Panc1 (cell line): ENCODE measurements around the gene ACSBG1.

Experiments used
- CTCF ChIP-seq: fragments of 450-650 bp; IDR thresholded peaks from 2 replicates; pipeline ENCODE4 v1.5.1; 2017; ENCODE audit warnings: mild to moderate bottlenecking
- POLR2AphosphoS5 ChIP-seq: IDR thresholded peaks from 2 replicates; pipeline ENCODE4 v1.6.1; 2012; ENCODE audit warnings: mild to moderate bottlenecking, low read depth, low read length, moderate library complexity
- SIN3A ChIP-seq: IDR thresholded peaks from 2 replicates; pipeline ENCODE4 v1.6.1; 2012; ENCODE audit warnings: low read depth, mild to moderate bottlenecking, low read length, moderate library complexity, borderline replicate concordance; ENCODE audit not compliant: insufficient read depth

GRCh38 chr15:78255421-78256043 is 21.2 kb upstream of the ACSBG1 start:
- TF ChIP-seq CTCF (no peak), POLR2AphosphoS5 (no peak), SIN3A (no peak)
